ENCODE data around the gene TTC7B.

- TF ChIP-seq POLR2A (IDR thresholded peaks at IDR 0.05) (no peak), CTCF (IDR thresholded peaks at IDR 0.05) (no peak), EP300 (IDR thresholded peaks at IDR 0.05; ENCODE audit: low read depth) (no peak)
Measured at GRCh38 chr14:90827919-90828610, 11.8 kb upstream of the TTC7B start.
